HUES6 (cell line): ENCODE results near the gene SNTG2.

Source experiments
- H3K27ac ChIP-seq: 2 replicates; pipeline ENCODE4 v1.7.0; 2013; ENCODE audit warnings: low read depth, mild to moderate bottlenecking, low read length, inconsistent platforms
- H3K27me3 ChIP-seq: 2 replicates; pipeline ENCODE4 v1.6.1; 2013; ENCODE audit warnings: low read length; ENCODE audit not compliant: control insufficient read depth, insufficient read depth
- H3K36me3 ChIP-seq: 2 replicates; pipeline ENCODE4 v1.6.1; 2013; ENCODE audit warnings: low read length; ENCODE audit not compliant: control insufficient read depth, insufficient read depth
- H3K4me1 ChIP-seq: 2 replicates; pipeline ENCODE4 v1.6.1; 2013; ENCODE audit warnings: low read length; ENCODE audit not compliant: control insufficient read depth, insufficient read depth
- H3K4me3 ChIP-seq: 2 replicates; pipeline ENCODE4 v1.5.1; 2013; ENCODE audit warnings: low read depth, low read length
- H3K9ac ChIP-seq: one replicate; pipeline ENCODE4 v1.6.1; 2013; ENCODE audit warnings: mild to moderate bottlenecking, low read length
- H3K9me3 ChIP-seq: 2 replicates; pipeline ENCODE4 v1.6.1; 2013; ENCODE audit warnings: low read depth, low read length; ENCODE audit not compliant: control insufficient read depth, insufficient read depth

The SNTG2 gene

DNA sequence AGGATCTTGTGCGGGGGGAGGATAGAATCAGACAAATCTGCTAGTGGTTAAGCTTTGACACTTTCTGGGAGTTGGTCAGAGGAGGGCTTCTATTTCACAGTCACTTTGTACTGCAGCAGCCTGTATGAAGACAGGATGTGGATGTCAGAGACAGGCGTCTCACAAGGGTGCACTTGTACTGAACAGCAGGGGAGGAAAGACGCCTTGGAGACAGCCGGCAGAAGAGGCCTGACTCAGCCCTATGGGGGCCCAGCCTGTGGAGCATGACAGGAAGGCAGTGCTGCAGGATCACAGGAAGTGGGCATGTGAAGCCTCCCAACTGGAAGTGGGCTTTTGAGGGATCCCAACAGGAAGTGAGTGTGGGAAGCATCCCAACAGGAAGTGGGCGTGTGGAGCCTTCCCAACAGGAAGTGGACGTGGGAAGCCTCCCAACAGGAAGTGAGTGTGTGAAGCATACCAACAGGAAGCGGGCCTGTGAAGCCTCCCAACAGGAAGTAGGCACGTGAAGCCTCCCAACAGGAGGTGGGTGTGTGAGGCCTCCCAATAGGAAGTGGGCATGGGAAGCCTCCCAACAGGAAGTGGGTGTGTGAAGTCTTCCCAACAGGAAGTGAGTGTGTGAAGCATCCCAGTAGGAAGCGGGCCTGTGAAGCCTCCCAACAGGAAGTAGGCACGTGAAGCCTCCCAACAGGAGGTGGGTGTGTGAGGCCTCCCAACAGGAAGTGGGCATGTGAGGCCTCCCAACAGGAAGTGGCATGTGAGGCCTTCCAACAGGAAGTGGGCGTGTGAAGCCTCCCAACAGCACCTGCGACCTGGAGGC lies 212.3 kb downstream of the SNTG2 start:
- H3K9ac ChIP-seq, result no peak overlapping the region
- H3K9me3 ChIP-seq, result peaks cover 20% of the 10 kb centered on the region
- no peaks in the 10 kb centered on the region for H3K27me3 ChIP-seq
- H3K4me3 ChIP-seq, result no peak overlapping the region
- H3K36me3 ChIP-seq, result peaks cover 13% of the 10 kb centered on the region
- H3K4me1 ChIP-seq, result no peaks in the 10 kb centered on the region
- H3K27ac ChIP-seq, result no peak overlapping the region

DNA sequence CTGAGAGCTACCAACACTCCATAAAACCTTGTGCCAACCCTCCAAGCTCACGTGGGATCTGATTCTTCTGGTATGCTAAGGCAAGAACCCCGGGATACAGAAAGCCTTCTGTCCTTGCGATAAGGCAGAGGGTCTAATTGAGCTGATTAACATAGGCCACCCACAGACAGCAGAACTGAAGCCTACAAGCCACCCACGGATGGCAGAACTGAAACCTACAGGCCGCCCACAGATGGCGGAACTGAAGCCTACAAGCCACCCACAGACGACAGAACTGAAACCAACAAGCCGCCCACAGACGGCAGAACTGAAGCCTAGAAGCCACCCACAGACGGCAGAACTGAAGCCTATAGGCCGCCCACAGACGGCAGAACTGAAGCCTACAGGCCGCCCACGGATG lies 216.3 kb downstream of the SNTG2 start:
- Histone ChIP-seq H3K9ac (no peak overlapping the region), H3K27ac (no peak overlapping the region), H3K27me3 (no peaks in the 10 kb centered on the region), H3K36me3 (peaks cover 19% of the 10 kb centered on the region), H3K4me1 (peaks cover 6% of the 10 kb centered on the region; the same call in 1 of the 2 replicates), H3K9me3 (peaks cover 25% of the 10 kb centered on the region), H3K4me3 (no peak overlapping the region)

DNA sequence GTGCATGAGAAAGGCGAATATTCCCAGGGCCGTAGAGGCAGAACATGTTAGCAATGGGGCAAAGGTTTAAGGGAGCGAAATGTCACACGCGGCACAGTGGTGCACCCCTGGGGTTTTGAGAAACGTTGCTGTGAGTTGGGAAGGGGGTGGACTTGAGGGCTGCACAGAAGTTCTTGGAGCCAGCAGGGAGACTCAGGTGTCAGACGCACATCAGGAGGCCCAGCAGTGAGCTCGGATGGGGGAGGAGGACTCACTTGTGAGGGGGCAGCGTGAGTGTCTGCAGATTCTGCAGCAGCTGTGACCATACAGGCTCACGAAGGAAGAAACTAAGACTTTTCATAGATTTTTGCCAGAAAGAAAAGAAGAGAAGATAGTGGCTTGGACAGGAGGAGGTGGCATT lies 218.2 kb downstream of the SNTG2 start:
- H3K4me1 ChIP-seq, result peaks cover 6% of the 10 kb centered on the region; the same call in 1 of the 2 replicates
- no peaks in the 10 kb centered on the region for H3K27me3 ChIP-seq
- H3K27ac ChIP-seq, result no peak overlapping the region
- H3K9me3 ChIP-seq, result peaks cover 31% of the 10 kb centered on the region
- no peak overlapping the region for H3K4me3 ChIP-seq
- no peak overlapping the region for H3K9ac ChIP-seq
- peaks cover 28% of the 10 kb centered on the region for H3K36me3 ChIP-seq

DNA sequence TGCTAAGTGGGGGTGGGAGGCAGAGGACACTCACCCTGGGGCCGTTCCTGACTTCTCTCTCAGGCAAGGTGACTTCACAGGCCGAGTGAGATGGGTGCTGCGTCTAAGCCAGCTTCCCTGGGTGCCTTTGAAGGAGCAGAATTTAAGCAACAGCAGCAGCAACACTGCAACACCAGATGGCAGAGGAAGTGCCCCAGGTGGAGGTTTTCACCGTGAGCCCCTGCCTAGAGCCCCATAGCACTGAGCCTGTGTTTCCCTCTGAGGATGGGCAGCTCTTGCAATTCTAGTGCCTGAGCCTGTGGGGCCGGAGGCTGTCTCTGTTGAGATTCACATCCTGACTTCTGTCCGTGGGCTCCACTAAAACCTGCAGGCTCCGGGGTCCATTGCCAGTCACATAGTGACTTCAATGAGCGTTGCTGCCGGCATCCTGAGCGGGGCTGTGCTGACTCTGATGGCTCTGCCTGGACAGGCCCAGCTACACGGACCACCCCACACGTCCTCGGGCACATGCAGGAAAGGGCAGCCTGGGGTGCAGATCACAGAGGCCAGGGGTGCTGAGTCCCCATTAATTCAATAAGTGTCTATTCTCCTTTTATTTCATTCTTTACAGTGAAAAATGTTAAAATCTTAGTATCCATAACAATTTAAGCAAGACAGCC lies 218.8 kb downstream of the SNTG2 start:
- Histone ChIP-seq H3K9me3 (peaks cover 36% of the 10 kb centered on the region), H3K27me3 (no peaks in the 10 kb centered on the region), H3K36me3 (peaks cover 28% of the 10 kb centered on the region), H3K4me1 (peaks cover 6% of the 10 kb centered on the region; the same call in 1 of the 2 replicates), H3K9ac (no peak overlapping the region), H3K4me3 (no peak overlapping the region), H3K27ac (no peak overlapping the region)

DNA sequence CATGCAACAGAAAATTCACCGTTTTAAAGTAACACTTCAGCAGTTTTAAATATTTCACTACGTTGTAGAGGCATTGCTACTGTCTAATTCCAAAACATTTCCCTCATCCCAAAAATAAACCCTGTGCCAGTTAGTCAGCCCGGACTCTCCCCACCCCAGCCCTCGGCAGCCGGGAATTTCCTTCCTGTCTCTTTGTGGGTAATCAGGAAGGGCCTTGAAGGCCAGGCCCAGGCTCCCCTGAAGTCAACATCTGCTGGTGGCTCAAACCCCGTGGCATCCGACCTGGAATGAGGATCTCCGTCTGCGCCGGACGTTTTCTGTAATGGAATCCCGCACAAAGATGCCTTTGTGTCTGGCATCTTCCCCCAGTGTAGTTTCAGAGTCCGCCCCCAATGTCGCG lies 219.6 kb downstream of the SNTG2 start:
- H3K9me3 ChIP-seq, result peaks cover 44% of the 10 kb centered on the region
- peaks cover 6% of the 10 kb centered on the region; the same call in 1 of the 2 replicates for H3K4me1 ChIP-seq
- no peak overlapping the region for H3K27ac ChIP-seq
- peaks cover 28% of the 10 kb centered on the region for H3K36me3 ChIP-seq
- H3K27me3 ChIP-seq, result no peaks in the 10 kb centered on the region
- H3K4me3 ChIP-seq, result no peak overlapping the region
- H3K9ac ChIP-seq, result no peak overlapping the region

DNA sequence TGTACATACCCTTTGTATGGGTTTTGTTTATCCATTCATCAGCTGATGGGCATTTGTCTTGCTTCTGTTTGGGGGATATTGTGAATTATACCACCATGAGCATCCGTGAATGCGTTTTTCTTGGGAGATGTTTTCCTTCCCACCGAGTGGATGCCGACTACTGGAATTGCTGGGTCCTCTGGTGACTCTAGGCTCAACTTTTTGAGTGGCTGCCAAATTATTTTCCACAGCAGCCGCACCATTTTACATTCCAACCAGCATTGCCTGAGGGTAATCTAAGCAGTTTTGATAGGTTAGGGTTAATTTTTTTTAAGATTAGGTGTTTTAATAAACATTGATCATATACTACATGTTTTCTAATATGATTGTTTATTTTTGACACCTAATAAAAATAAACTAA lies 220.1 kb downstream of the SNTG2 start:
- no peak overlapping the region for H3K27ac ChIP-seq
- no peaks in the 10 kb centered on the region for H3K27me3 ChIP-seq
- peaks cover 49% of the 10 kb centered on the region for H3K9me3 ChIP-seq
- H3K4me3 ChIP-seq, result no peak overlapping the region
- no peak overlapping the region for H3K9ac ChIP-seq
- peaks cover 6% of the 10 kb centered on the region; the same call in 1 of the 2 replicates for H3K4me1 ChIP-seq
- peaks cover 28% of the 10 kb centered on the region for H3K36me3 ChIP-seq

DNA sequence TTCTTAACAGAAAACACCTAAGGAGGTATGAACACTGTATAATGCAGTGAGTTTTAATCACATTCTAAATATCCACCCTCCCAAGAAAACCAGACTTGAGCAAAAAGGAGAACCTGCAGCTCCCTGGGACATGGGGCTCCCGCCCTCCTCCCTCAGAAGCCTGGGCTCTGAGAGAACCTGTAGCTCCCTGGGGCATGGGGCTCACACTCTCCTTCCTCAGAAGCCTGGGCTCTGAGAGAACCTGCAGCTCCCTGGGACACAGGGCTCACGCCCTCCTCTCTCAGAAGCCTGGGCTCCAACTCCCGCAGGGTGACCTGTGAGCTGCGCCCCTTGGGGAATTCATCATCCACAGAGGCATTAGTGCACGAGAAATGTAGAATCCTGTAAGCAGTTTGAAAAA lies 222.9 kb downstream of the SNTG2 start:
- H3K4me1 ChIP-seq, result peaks cover 4% of the 10 kb centered on the region; the same call in 1 of the 2 replicates
- H3K9me3 ChIP-seq, result peaks cover 50% of the 10 kb centered on the region
- H3K36me3 ChIP-seq, result peaks cover 21% of the 10 kb centered on the region; the same call in 1 of the 2 replicates
- no peak overlapping the region for H3K4me3 ChIP-seq
- no peaks in the 10 kb centered on the region for H3K27me3 ChIP-seq
- H3K27ac ChIP-seq, result no peak overlapping the region
- no peak overlapping the region for H3K9ac ChIP-seq

DNA sequence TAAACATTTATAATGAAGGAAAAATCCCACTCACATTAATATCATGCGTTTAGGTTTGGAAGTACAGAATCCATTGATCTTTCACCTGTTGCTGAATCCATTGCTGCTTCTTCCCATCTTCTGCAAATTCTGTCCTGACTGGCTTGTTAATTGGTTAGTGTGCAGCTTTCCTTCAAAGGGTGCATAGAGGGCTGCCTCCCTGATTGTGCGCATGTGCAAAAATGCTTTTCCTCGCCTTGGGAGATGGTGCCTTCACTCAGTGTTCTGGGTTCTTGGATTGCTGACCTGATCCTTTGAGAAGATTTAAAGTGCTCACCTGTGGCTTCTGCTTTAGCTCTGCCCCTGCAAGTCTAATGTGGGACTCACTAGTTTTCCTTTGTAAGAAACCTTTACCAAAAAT lies 231.2 kb downstream of the SNTG2 start:
- no peak overlapping the region for H3K4me3 ChIP-seq
- H3K9ac ChIP-seq, result no peak overlapping the region
- H3K27me3 ChIP-seq, result no peaks in the 10 kb centered on the region
- 0 out of 2 replicates have a peak, but pooled peaks cover 2% of the 10 kb centered on the region for H3K36me3 ChIP-seq
- H3K4me1 ChIP-seq, result no peaks in the 10 kb centered on the region
- no peak overlapping the region for H3K27ac ChIP-seq
- peaks cover 32% of the 10 kb centered on the region for H3K9me3 ChIP-seq

DNA sequence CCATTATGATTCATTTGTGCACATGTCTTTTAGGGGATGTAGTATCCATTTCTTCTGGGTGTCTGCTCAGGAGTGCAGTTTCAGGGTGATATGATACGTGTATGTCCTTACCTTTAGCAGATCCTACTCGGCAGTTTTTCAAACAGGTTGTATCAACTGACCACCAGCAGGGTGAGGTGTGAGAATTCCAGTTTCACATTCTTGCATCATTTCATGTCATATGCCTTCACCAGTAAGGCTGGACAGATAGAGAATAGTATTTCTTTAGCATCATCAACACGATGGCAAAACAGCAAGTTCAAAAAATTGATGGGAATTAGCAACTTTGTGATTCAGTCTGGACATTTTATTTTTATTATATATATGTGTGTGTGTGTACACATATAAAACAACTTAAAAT lies 232.7 kb downstream of the SNTG2 start:
- H3K27me3 ChIP-seq, result no peaks in the 10 kb centered on the region
- peaks cover 30% of the 10 kb centered on the region for H3K9me3 ChIP-seq
- H3K9ac ChIP-seq, result no peak overlapping the region
- H3K4me1 ChIP-seq, result no peaks in the 10 kb centered on the region
- no peak overlapping the region for H3K27ac ChIP-seq
- no peak overlapping the region for H3K4me3 ChIP-seq
- no peaks in the 10 kb centered on the region for H3K36me3 ChIP-seq

DNA sequence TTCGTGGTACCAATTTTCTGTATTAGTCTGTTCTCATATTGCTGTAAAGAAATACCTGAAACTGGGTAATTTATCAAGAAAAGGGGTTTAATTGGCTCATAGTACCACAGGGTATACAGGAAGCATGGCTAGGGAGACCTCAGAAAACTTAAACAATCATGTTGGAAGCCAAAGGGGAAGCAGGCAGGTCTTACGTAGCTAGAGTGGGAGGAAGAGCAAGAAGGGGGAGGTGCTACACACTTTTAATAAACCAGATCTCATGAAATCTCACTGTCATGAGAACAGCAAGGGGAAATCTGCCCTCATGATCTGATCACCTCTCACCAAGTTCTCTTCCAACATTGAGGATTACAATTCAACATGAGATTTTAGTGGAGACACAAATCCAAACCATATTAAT lies 235.8 kb downstream of the SNTG2 start:
- Histone ChIP-seq H3K36me3 (no peaks in the 10 kb centered on the region), H3K4me1 (no peaks in the 10 kb centered on the region), H3K27me3 (no peaks in the 10 kb centered on the region), H3K9me3 (peaks cover 30% of the 10 kb centered on the region), H3K4me3 (no peak overlapping the region), H3K27ac (no peak overlapping the region), H3K9ac (no peak overlapping the region)

DNA sequence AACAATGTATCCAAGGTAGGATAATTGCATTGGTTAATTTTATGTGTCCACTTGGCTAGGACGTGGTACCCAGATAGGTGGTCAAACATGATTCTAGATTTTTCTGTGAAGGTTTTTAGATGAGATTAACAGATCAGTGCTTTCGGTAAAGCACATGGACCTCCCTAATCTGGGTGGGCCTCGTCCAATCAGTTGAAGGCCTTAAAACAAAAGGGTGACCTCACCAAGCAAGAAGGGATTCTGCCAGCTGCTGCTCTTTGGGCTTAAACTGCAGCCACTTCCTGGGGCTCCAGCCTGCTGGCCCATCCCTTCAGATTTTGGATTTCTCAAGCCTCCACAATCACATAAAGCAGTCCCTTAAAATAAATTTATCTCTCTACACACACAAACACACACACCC lies 236.5 kb downstream of the SNTG2 start:
- Histone ChIP-seq H3K9ac (no peak overlapping the region), H3K27ac (no peak overlapping the region), H3K4me1 (no peaks in the 10 kb centered on the region), H3K4me3 (no peak overlapping the region), H3K27me3 (no peaks in the 10 kb centered on the region), H3K36me3 (no peaks in the 10 kb centered on the region), H3K9me3 (peaks cover 27% of the 10 kb centered on the region)
